Suppressor macrophage treated with lipopolysaccharide for 1 hour (primary cell): ENCODE results near the gene FMN1.
A peak's percentile ranks its signal among the peaks of the same experiment; 100 is the strongest.

Experiments
- DNase-seq, 3 donors: peaks; one replicate each; pipeline ENCODE4 v3.0.0-alpha.2; 2020 to 2022

The FMN1 gene

DNA sequence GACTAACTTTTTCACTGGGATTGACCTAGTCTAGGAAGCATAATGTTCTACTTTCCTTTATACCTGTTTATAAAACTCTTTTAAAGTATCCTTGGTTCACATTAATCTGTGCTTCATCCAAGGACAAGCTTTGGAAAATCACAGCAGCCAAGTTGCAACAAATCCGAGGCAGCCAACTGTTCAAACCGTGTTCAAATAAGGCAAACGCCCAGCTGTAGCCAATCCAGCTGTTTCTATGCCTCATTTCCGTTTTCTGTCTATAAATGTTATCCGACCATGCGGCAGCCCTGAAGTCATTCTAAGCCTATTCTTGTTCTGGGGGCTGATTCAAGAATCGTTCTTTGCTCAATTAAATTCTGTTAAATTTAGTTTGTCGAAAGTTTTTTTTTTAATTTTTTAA, 78.3 kb downstream of the FMN1 start:
- DNase-seq: no peak

DNA sequence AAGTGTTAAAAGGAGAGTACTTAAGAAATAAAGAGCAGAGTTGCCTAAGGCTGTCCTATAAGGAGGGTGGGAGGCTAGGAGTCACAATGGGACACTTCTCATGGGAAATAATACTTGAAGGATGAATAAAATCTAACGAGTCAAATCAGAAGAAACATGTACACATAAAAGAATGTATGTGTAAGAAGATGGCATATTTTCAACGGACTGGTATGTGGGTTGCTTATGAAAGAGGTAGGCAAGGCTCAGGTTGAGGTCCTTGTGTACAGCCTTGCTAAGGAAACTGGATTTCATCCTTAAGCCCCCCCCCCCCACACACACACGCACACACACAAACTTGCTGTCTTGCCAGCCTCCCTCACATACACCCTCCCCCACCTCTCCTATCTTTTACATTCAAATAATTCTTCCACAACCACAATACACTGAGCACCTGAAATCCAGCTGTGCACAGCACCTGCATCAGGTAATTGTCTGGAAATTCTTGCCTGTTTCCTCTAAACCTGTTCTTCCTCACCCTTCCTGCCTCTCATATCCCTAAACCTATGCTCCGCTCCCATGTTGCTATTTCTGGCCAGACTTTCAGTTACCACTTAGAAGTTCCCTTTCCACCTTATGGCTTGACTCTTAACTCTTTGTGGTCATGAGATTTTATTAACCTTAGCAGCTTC, 79.2 kb downstream of the FMN1 start:
- DNase-seq: no peak

DNA sequence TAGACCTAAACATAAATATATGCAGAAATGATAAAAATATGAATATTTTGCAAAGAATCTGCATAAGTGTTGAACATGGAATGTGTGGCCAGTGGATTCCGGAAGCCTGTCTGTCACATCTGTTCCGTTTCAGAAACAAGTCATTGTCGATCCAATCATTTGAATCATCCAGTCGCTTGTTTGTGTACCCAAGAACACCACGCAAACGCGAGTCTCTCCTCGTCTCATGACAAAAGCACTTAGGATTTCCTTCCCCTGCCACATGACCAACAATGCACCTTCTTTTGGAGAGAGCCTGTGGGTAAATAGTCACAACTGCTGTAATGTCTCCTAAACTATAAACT, 80.2 kb downstream of the FMN1 start:
- no peak for DNase-seq

DNA sequence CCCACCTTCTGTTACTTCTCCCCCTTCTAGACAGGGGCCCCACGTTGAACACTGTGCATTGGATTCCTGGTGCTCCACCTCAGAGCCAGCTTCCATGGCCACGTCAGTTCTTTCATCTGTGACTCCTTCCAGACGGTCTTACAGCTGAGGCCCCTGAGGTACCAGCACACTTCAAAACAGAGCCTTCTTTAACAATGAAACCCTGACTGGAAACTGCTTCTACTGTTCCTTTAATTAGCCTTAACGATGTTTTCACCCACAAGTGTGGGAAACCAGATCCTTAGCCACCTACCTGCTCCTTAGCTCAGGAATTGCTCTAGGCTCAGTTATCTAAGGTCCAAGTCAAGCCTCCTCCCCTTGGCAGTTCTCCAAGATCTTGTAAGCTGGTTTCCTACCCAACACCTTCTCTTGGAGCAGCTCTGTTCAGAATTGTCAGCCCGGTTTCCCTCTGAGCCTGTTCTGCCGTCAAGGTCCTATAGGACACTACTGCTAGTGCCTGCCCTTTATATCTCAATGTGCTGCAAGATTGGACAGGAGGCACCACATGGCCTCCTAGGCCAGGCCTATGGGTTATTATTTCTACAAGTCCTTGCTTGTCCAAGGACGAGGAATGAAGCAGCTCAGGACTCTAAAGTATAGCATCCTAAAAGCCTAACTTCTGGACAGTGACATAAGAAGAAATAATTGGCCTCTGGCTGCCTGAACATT, 80.7 kb downstream of the FMN1 start:
- no peak for DNase-seq

DNA sequence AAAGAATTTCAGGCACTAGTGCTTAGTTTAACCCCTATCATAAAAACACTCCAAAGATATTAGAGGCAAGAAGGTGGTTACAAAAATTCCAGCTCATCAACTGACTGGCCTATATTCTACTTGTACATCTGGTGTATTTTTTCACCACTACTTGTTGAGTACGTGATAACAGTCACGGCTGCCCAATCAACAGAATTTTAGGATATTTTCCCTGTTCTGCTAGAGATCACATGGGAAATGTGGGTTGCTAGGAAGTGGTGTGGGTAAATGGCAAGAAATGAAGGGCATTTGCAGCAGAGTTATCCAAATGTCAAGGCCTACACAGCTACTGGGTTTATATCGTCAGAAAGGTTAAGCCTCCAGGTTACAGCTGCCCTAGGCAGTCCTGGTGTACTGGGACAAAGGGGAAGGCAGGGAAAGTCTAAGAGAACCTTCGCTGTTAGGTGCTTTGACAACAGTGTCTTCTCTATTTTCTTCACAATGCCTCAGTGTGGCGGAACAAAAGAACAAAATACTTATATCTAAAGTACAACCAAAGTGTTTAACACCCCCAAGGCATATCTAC, 81.9 kb downstream of the FMN1 start:
- DNase-seq: no peak

DNA sequence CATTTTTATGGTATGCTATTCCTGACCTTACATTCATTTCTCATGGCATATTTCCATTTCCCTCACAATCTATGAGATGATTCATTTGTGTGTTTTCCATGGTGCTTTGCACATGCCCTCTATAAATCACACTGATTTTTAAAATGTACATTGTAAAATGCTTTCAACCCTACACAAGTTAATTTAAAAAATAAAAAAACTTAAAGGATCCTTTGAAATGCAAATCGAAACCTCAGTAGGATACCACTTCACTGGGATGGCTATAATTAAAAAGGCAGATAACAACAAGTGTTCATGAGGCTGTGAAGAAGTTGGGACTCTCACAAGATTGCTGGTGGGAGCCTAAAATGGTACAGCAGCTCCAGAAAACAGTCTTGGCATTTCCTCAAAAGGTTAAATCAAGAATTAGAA, 83.5 kb downstream of the FMN1 start:
- DNase-seq: no peak

DNA sequence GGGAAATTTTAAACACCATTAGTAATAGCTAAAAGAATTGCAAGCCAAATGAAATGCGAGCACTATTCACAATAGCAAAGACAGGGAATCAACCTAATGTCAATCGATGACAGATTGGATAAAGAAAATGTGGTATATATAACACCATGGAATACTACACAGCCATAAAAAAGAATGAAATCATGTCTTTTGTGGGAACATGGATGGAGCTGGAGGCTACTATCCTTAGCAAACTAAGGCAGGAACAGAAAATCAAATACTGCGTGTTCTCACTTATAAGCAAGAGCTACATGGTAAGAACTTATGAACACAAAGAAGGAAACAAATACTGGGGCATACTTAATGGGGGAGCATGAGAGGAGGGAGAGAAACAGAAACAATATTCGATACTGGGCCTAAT, 85.2 kb downstream of the FMN1 start:
- no peak for DNase-seq

DNA sequence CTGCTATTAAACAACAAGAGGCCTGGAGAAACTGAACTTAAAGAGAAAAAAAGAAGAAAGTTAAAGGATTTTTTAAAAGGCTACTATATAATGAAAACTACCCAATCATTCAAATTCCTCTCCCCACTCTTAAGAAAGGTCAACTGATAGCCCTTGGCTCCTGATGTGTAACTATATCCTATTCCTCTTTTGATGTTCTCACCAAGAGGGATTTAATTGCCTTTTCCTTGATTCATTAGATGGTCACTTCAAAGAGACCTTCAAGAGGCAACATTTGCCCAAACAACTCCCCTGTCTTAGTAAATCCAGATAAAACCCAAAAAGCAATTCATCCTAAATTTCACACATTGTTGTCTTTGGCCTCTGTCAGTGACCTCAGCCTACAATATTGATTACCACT, 86.0 kb downstream of the FMN1 start:
- DNase-seq: no peak

DNA sequence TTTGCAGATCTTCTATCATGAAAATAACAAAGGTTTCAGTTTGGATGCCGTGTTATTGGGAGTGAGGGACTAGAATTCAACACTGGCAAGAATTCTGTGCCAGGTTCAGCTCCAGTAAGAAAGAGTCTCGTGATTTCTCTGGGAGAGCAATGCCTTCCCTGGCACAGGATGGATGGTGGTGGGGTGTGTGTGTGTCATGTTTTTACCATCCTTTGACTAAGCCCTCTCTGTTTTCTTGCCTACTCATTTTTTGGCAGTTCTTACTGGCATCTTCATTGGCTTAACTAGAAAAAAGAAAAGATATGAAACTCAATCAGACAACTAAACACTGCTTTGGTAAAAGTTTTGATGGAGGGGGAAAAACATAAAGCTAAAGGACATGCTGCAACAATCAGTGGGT, 86.6 kb downstream of the FMN1 start:
- DNase-seq: no peak

DNA sequence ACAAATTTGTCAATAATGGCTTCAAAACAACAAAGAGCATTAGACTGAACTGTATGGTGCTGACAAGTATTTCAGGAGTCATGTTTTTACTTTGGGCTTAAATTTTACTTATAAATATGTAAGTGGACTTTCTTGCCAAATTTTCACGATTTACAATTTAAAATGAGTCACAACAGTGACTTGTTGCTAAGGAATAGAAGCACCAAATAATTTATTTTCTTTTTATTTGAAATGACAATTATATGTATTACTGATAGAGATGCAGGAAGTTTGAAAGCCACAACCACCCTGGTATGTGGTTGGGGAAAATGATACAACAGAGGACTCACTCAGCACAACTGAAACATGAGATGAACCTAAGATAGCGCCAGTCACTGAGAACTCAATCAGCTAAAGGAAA, 90.3 kb downstream of the FMN1 start:
- DNase-seq: peak in 2 of 3 donors; percentile 23 to 49

DNA sequence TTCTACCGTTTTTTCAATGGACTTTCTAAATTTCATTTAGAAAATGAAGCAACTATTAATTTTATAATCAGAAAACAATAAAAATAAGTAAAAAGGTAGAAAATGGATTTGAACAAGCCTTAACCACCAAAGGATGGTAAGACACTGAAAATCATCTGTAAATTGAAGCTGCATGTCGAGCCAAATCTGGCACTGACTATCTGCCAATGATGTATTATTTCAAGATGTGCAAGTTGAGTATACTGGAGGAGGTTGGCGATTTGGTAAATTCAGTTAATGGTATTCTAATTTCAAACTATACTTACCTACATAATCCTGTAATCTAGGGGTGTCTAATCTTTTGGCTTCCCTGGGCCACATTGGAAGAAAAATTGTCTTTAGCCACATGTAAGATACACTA, 93.5 kb downstream of the FMN1 start:
- DNase-seq: no peak

DNA sequence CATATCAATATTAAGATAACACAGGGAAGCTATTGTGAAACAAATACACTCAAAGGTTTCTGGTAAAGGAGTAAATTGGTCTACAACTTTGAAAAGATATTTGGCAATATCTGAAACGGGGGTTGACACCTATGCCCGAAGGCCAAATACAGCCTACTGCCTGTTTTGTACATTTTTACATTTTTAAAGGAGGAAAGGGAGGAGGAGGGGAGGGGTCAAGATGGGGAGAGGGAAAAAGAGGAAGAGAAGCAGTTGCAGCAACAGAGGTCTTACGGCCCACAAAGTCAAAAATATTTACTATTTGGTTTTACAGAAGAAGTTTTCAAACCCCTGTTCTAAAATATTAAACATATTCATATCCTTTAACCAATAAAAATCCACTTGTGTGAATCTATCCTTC, 94.2 kb downstream of the FMN1 start:
- DNase-seq: peak in 2 of 3 donors; percentile 15 to 17

DNA sequence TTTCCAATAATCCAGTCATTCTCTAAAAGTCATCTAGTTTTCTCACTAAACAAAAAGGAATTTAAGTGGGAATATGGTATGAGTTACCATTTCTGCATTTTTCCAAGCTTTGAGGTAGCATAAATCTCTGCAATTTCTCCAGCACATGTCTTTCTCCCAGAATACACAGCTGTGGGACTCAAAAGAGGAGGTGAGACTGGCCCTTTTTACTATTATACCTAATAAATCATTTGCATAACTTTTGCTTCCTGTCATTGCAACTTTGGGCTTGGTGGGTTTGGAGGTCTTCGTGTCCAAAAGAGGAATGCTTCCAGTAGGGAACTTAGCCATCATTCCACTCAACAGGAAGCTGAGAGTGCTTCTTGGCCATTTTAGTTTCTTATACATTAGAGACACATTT, 94.8 kb downstream of the FMN1 start:
- no peak for DNase-seq

DNA sequence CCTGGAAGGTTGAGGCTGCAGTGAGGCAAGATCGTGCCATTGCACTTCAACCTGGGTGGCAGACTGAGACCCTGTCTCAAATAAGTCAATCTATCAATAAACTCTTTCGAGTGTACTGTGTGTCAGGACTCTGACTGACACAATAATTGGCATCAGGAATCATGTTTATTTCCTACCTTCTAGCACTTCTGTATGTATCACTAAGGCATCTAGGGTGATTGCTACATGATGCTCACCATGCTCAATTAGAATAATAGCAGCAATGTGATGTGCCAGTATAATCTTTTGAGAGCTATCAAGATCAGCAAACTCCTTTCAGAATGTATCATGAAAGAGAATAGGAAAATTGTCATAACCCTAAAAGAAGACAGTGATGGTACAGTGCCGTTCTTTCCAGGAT, 95.3 kb downstream of the FMN1 start:
- no peak for DNase-seq

DNA sequence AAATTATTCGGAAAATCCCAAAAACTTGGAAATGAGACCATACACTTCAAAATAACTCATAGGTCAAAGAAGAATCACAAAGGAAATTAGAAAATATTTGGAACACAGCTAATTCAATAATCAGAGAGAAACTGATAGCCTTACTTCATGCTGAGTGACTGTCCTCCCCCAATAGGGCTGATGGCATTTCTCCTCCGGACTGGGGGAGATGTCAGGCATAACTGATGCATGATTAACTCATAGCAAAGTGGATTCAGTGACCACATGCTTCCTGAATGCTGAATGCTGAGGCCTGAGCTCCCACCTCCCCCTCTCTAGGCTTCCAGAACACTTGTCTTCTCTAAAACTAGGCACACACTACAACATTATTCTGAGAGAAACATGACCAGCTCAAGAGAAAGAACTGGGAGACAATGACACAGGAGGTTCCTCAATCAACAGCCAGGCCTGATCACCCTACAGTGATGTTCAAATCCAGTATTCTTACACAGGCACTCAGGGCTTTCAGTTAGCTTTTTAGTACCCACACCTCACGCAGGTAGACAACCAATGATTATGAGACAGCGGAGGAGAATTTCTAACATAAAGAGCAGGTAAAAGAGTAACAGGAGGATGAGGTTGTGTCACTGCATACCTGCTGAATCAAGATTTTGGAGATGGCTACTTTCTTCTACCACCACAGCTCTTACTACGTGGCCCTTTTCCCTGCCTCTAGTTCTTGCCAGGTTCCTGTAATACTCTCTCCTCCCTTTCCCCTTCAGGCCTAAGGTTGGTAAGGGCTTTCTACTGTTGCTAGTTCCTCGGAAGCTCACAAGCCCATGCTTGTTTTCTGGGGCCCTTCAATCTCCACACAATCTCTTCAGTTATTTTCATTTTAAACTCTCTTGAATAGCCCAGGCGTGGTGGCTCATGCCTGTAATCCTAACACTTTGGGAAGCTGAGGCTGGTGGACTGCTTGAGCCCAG, 96.1 kb downstream of the FMN1 start:
- DNase-seq: peak; percentile 68 to 85 (median 68)

DNA sequence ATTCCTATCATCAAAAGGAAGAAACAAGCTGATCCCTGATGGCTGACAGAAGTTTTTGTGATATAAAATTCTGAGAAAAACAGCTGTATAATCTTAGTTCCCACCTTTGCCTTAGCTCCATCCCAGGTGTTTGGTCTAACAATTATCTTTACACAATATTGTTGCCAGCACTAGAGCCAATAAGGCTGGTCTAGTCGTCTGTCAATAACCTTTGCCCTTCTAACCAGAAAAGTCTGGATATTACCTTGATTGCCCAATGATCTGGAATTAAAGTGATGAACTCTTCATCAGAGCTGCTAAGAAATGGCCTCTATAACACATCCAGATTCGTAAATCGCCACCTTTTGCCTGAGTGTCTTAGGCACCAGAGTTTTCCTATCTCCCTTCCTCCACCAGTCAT, 98.4 kb downstream of the FMN1 start:
- no peak for DNase-seq

DNA sequence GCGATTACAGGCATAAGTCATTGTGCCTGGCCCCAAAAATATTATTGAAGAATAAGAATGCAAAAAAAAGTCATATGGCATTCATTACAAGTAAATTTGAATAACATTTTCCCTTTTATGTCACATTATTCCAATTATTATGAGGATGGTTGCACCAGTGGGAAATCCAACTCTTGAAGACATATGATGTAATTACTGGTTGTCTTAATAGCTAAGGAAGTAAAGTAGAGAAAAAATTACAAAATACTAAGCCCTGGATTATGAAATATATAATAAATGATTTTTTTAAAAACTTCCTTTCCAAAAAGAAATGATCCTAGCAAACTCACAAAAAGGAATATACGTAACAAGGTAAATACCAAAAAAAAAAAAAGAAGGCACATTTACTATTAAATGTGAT, 98.9 kb downstream of the FMN1 start:
- peak; percentile 18 to 49 (median 44) for DNase-seq

DNA sequence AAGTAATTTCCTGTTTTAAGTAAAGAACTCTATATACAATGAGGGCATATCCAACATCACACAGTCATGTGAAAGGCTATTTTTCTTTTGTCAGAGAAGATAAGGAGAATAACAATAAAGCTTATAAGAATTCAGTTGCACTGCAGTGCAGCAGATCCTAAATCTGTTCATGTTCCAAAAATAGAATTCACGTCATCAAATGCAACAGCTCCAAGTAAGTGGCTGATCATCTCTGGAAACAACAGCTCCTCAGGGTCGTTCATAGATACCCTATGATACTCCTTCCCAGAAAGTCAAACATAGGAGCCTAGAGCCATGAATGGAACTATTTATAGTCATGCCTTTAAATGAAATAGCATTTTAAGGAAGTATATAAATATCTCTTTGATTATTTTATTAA, 100.2 kb downstream of the FMN1 start:
- peak in 2 of 3 donors; percentile 19 to 26 for DNase-seq

DNA sequence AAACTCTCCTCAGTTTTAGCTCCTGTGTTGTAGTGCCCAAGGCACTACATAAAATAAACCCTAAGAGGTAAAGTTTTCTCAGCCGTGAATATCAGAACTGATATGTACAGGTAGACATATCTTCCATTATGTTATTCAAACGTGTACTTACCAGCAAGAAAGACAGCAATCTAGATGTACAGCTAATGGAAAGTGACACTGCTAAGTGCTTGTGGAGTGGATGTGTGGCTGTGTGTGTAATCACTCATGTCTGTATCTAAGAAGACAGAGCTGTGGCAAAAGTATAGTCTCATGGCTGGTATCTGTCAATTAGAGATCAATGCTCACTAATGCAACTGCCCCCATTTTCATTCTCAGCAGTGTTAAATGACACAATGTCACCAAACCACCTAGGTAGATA, 101.3 kb downstream of the FMN1 start:
- no peak for DNase-seq

DNA sequence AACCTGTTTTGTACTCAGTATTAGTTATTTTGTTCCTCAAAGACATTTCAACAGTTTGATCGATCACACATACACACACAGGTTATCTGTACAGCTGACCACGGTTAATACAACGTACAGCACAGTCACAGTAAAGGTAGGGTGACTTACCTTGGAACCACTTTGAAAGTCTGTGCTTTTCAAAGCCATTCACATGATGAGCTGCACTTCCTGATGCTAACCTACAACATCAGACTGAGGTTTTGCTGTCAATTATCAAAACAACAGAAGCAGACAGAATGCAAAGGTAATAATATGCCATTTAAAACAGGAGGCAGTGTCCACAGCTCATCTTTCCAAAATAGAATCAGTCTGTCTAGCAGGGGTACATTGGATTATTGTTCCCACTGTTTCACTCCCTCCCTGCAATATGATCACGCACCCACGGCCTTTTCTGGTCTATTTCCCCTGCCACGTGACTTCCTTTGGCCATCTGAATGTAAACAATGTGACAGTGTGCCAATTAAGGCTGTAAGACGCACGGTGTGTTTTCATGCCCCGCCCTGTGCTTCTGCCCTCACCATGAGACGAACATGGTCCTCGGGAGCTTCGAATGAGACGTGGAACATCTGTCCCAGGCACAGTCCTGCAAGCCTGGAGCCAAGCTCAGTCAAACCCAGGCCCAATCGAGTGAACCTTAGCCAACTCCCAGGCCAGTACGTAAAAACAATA, 102.4 kb downstream of the FMN1 start:
- no peak for DNase-seq

DNA sequence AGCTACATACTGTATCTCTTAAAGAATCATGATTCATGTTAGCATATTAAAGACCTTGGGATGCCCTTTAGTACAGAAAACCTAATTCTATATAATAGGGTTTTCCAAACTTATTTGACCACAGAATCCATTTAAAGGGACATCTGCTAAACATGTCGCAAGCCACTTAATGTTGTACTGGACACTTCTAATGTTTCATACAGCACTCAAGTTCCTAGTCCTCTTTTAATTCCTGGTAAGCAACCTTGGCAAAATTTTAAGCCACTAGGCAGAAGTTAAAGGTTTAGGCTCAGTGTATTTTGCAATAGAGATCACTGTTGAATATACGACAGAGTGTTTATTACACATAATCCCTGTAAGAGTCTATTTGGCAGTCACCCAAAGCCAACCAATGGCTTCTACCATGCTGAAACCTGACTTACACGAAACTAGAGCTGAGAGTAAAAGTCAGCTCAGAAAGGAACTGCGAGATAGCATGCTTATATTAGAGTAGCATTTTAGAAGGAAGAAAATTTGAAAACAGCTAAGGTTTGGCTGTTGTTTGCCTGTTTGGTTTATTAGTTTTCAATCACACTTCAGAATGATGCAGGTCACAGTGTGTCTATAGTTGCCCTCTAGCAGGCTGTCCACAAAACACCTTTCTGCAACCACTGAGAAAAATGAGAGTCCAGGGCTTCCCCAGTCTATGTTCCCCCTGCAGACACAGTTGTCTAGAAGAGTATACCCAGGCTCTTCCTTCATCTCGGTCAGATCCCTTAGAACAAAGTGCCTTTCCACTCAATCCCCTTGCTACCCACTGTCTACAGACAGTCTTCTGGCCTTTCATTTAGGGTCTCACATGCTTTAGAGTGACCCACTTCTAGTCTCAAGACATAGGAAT, 104.4 kb downstream of the FMN1 start:
- peak; percentile 34 to 57 (median 42) for DNase-seq
